Measurements from ENCODE around the gene TUBA3D.
"Not testable (repeated sequence)": the region's sequence is repeated elsewhere in the genome, so short reads cannot be mapped to it uniquely, and the experiment has no call there.

TUBA3D gene

GRCh38 chr2:131516011-131516410, 40.1 kb downstream of the TUBA3D start:
- H3K4me3 ChIP-seq (ENCODE audit: low read depth, low read length) = no peak overlapping the region
- TF ChIP-seq CTCF (IDR thresholded peaks at IDR 0.05; ENCODE audit: insufficient read depth, low read depth, low read length, missing control alignments) = no peak
- no peak for DNase-seq (ENCODE audit: low read depth)

- not testable (repeated sequence) for H3K4me3 ChIP-seq (ENCODE audit: low read depth, low read length); DNase-seq (ENCODE audit: low read depth)
- TF ChIP-seq CTCF (IDR thresholded peaks at IDR 0.05; ENCODE audit: insufficient read depth, low read depth, low read length, missing control alignments) = peak; percentile 22
Observed at GRCh38 chr2:131516621-131517020, 40.7 kb downstream of the TUBA3D start.

- no peak for TF ChIP-seq CTCF (IDR thresholded peaks at IDR 0.05; ENCODE audit: insufficient read depth, low read depth, low read length, missing control alignments)
- no peak overlapping the region for H3K4me3 ChIP-seq (ENCODE audit: low read depth, low read length)
- DNase-seq (ENCODE audit: low read depth) = no peak
Observed at GRCh38 chr2:131517106-131517831, 41.4 kb downstream of the TUBA3D start.

- DNase-seq (ENCODE audit: low read depth) = not testable (repeated sequence)
Observed at GRCh38 chr2:131517856-131518255, 41.9 kb downstream of the TUBA3D start.

GRCh38 chr2:131518531-131518930, 42.6 kb downstream of the TUBA3D start:
- not testable (repeated sequence) for H3K4me3 ChIP-seq (ENCODE audit: low read depth, low read length)

More at GRCh38 chr2:131517856-131518255, 41.9 kb downstream of the TUBA3D start:
- H3K4me3 ChIP-seq (ENCODE audit: low read depth, low read length) = not testable (repeated sequence)

GRCh38 chr2:131519466-131519865, 43.5 kb downstream of the TUBA3D start:
- no peak overlapping the region for H3K4me3 ChIP-seq (ENCODE audit: low read depth, low read length)
- no peak for DNase-seq (ENCODE audit: low read depth)
- no peak for TF ChIP-seq CTCF (IDR thresholded peaks at IDR 0.05; ENCODE audit: insufficient read depth, low read depth, low read length, missing control alignments)

More at GRCh38 chr2:131518531-131518930, 42.6 kb downstream of the TUBA3D start:
- DNase-seq (ENCODE audit: low read depth) = not testable (repeated sequence)

- DNase-seq (ENCODE audit: low read depth); H3K4me3 ChIP-seq (ENCODE audit: low read depth, low read length): not testable (repeated sequence)
Observed at GRCh38 chr2:131519871-131520470, 44.1 kb downstream of the TUBA3D start.

GRCh38 chr2:131520526-131520925, 44.6 kb downstream of the TUBA3D start:
- DNase-seq (ENCODE audit: low read depth) = no peak
- no peak for TF ChIP-seq CTCF (IDR thresholded peaks at IDR 0.05; ENCODE audit: insufficient read depth, low read depth, low read length, missing control alignments)
- no peak overlapping the region for H3K4me3 ChIP-seq (ENCODE audit: low read depth, low read length)

GRCh38 chr2:131521524-131521923, 45.6 kb downstream of the TUBA3D start:
- not testable (repeated sequence) for H3K4me3 ChIP-seq (ENCODE audit: low read depth, low read length); DNase-seq (ENCODE audit: low read depth)

Measured in GM12865 (cell line).